PC-3 (cell line): Measurements from ENCODE around the gene GTF3C2. TPM values are rescaled to one million over a fixed set of nuclear protein-coding genes. Genes with fewer than 3 reads are reported as not detected.

Experiments
- ATAC-seq: fragments of 200-7000 bp; cut with Tn5 transposase; 2 replicates; pipeline ENCODE4 v1.9.1; 2020; ENCODE audit warnings: mild to moderate bottlenecking, moderate library complexity
- BruUV-seq: library from RNA; stranded (reverse); fragments of 400-500 nt; replicated peaks from 2 replicates; lab custom pipeline; 2021; lab: Mats Ljungman, UMichigan
- CTCF ChIA-PET: fragments of 300-600 bp; sonication (Branson Sonifier 250); formaldehyde crosslinking; loops from one replicate; lab custom pipeline; 2022; ENCODE audit warnings: antibody characterized with exemption; lab: Charles Lee
- POLR2A ChIA-PET: fragments of 300-600 bp; sonication (Branson Sonifier 250); formaldehyde crosslinking; loops from one replicate; lab custom pipeline; 2022; ENCODE audit warnings: antibody characterized with exemption; ENCODE audit not compliant: unreplicated experiment; lab: Charles Lee
- DNase-seq: peaks from one replicate; pipeline ENCODE4 v3.0.0-alpha.2; 2015
- H2AFZ ChIP-seq: fragments of 300-600 bp; sonication (generic); 2 replicates; pipeline ENCODE4 v1.6.0; 2016; ENCODE audit warnings: antibody characterized with exemption, low read length
- H3F3A ChIP-seq: fragments of 300-600 bp; sonication (generic); one replicate; pipeline ENCODE4 v1.6.0; 2017; ENCODE audit warnings: antibody characterized with exemption, low read length, control low read depth, mild to moderate bottlenecking; ENCODE audit not compliant: unreplicated experiment
- H3K27ac ChIP-seq: fragments of 300-600 bp; sonication (generic); 2 replicates; pipeline ENCODE4 v1.5.1; 2016; ENCODE audit warnings: mild to moderate bottlenecking, low read length
- H3K27me3 ChIP-seq: fragments of 300-600 bp; sonication (generic); 2 replicates; pipeline ENCODE4 v1.6.1; 2016; ENCODE audit warnings: low read length, mixed read lengths
- H3K36me3 ChIP-seq: fragments of 300-600 bp; sonication (generic); 2 replicates; pipeline ENCODE4 v1.6.1; 2016; ENCODE audit warnings: low read depth, mixed run types, low read length, mixed read lengths
- H3K4me1 ChIP-seq: fragments of 300-600 bp; sonication (generic); 2 replicates; pipeline ENCODE4 v1.5.1; 2016; ENCODE audit warnings: low read length; ENCODE audit not compliant: insufficient read depth
- H3K4me2 ChIP-seq: fragments of 300-600 bp; sonication (generic); 2 replicates; pipeline ENCODE4 v1.6.0; 2016; ENCODE audit warnings: low read length
- H3K4me3 ChIP-seq: fragments of 300-600 bp; sonication (generic); 2 replicates; pipeline ENCODE4 v1.5.1; 2016; ENCODE audit warnings: mild to moderate bottlenecking, low read length, mixed read lengths
- H3K79me2 ChIP-seq: fragments of 300-600 bp; sonication (generic); 2 replicates; pipeline ENCODE4 v1.6.1; 2017; ENCODE audit warnings: low read length, mixed read lengths
- H3K9ac ChIP-seq: fragments of 300-600 bp; sonication (generic); 2 replicates; pipeline ENCODE4 v1.6.0; 2016; ENCODE audit warnings: mild to moderate bottlenecking, low read length
- H3K9me2 ChIP-seq: fragments of 300-600 bp; sonication (generic); replicated peaks from 2 replicates; pipeline ENCODE4 v1.6.1; 2016; ENCODE audit warnings: mixed run types, low read length, mixed read lengths
- H3K9me3 ChIP-seq: fragments of 300-600 bp; sonication (generic); 2 replicates; pipeline ENCODE4 v1.6.1; 2016; ENCODE audit warnings: low read length, mixed read lengths
- H4K20me1 ChIP-seq: fragments of 300-600 bp; sonication (generic); 2 replicates; pipeline ENCODE4 v1.6.1; 2016; ENCODE audit warnings: low read length, mixed read lengths
- EZH2 ChIP-seq: fragments of 300-600 bp; sonication (generic); IDR thresholded peaks from one replicate; pipeline ENCODE4 v1.6.1; 2017; ENCODE audit warnings: antibody characterized with exemption, mild to moderate bottlenecking, low read length; ENCODE audit not compliant: unreplicated experiment
- EZH2phosphoT487 ChIP-seq: fragments of 300-600 bp; sonication (generic); IDR thresholded peaks from 2 replicates; pipeline ENCODE4 v1.6.1; 2018; ENCODE audit warnings: mild to moderate bottlenecking, antibody characterized with exemption, low read length, borderline replicate concordance
- intact Hi-C: fragments of 100-400 bp; cut with micrococcal nuclease; formaldehyde crosslinking; loops from 2 replicates; pipeline ENCODE4 v1.9.0; 2023
- total RNA-seq: library from RNA; depleted of rRNA; stranded (reverse); fragments of >200 nt; gene quantifications from 2 replicates; pipeline ENCODE4 v1.2.3, GENCODE V29; 2014
- TF ChIP-seq, protein P1 (sequence below): fragments of 300-600 bp; sonication (generic); conservative IDR thresholded peaks from 2 replicates; pipeline ENCODE4 v1.5.1; 2017; ENCODE audit warnings: antibody characterized with exemption, low read depth, mild to moderate bottlenecking, low read length

The GTF3C2 gene
- total RNA-seq, 1 experiment from 2014 or later = 82.2 TPM

DNA sequence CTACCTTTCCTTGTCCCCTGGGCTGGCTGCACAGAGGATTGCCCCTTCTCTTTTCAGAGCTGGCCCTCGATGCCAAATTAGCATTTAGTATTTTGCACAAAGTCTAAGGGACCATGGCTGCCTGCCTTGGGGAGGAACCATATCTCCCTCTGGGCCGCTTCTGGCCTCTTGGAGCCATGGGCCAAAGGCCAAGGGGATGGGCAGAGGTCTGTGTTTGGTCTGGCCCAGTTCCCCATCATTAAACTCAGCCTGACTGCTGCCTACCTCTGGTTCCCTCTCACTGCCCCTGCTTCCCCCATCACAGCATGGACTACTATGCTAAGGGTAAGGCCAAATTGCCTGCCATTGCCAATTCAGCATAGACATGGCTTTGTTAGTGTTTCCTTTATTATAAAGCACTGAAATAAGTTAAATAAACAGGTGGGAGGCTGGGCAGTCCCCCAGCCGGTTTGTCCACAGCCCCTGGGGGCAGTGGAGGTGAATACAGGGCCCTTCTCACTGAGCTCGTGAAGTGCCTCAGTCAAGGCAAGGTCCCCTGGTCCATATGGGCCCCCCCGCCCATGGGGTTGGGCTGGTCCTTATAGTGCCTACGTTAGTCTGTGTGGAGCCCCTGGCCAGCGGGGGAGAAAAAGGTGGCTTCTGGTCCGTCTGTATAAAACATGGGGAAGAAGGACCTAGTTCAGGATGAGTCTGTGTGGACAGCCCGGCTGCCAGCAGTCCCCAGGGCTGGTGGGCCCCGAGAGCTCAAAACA, 20.5 kb upstream of the GTF3C2 start:
- Histone ChIP-seq H3K27ac (no peak overlapping the region), H3K4me2 (no peak overlapping the region), H3K9me3 (no peaks in the 10 kb centered on the region), H3K4me1 (peaks cover 24% of the 10 kb centered on the region), H3K9me2 (no peaks in the 10 kb centered on the region), H2AFZ (no peak overlapping the region), H3K36me3 (peaks cover 31% of the 10 kb centered on the region; the same call in 1 of the 2 replicates), H3K4me3 (no peak overlapping the region), H3K27me3 (no peaks in the 10 kb centered on the region), H4K20me1 (no peaks in the 10 kb centered on the region), H3F3A (no peaks in the 10 kb centered on the region), H3K9ac (no peak overlapping the region), H3K79me2 (peaks cover 15% of the 10 kb centered on the region)
- intact Hi-C loops = no loop called here
- no TSS peak for BruUV-seq
- ChIA-PET POLR2A (no interaction called here), CTCF (no interaction called here)
- TF ChIP-seq EZH2phosphoT487 (no peak), EZH2 (no peak)
- TF ChIP-seq, protein P1, sequence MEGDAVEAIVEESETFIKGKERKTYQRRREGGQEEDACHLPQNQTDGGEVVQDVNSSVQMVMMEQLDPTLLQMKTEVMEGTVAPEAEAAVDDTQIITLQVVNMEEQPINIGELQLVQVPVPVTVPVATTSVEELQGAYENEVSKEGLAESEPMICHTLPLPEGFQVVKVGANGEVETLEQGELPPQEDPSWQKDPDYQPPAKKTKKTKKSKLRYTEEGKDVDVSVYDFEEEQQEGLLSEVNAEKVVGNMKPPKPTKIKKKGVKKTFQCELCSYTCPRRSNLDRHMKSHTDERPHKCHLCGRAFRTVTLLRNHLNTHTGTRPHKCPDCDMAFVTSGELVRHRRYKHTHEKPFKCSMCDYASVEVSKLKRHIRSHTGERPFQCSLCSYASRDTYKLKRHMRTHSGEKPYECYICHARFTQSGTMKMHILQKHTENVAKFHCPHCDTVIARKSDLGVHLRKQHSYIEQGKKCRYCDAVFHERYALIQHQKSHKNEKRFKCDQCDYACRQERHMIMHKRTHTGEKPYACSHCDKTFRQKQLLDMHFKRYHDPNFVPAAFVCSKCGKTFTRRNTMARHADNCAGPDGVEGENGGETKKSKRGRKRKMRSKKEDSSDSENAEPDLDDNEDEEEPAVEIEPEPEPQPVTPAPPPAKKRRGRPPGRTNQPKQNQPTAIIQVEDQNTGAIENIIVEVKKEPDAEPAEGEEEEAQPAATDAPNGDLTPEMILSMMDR = no peak
- DNase-seq (no peak), ATAC-seq (no peak)

DNA sequence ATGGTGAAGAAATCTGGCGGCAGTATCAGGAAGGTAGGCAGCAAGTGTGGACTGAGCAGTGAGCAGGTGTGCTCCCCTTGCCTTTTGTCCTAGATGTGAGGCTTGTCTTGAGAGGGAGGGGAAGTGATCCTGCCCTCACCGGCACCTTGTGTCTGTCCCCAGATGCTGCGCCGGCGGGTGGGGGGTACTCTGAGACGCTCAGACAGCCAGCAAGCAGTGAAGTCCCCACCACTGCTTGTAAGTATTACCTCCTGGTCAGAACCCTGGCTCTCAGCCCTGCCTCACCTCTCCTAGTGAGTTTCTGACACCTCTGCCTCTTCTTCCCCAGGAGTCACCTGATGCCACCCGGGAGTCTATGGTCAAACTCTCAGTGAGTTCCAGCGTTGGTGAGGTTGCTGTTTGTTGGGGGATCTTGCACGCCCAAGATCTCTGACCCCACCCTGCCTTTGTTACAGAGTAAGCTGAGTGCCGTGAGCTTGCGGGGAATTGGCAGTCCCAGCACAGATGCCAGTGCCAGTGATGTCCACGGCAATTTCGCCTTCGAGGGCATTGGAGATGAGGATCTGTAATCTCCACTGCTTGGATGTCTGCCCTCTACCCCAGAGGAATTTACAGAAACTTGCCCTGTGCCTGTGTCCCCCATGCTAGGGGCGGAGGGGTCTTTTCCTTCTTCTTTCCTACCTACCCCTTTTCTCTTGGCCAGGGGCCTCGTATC, 19.7 kb upstream of the GTF3C2 start:
- Histone ChIP-seq H3K4me1 (peaks cover 31% of the 10 kb centered on the region), H3K79me2 (peaks cover 23% of the 10 kb centered on the region), H2AFZ (no peak overlapping the region), H4K20me1 (no peaks in the 10 kb centered on the region), H3K9ac (no peak overlapping the region), H3K9me3 (no peaks in the 10 kb centered on the region), H3F3A (no peaks in the 10 kb centered on the region), H3K27ac (no peak overlapping the region), H3K9me2 (no peaks in the 10 kb centered on the region), H3K4me2 (no peak overlapping the region), H3K4me3 (no peak overlapping the region), H3K36me3 (peaks cover 31% of the 10 kb centered on the region; the same call in 1 of the 2 replicates), H3K27me3 (no peaks in the 10 kb centered on the region)
- ATAC-seq (no peak), DNase-seq (no peak)
- no TSS peak for BruUV-seq
- TF ChIP-seq, protein P1 = no peak
- TF ChIP-seq EZH2 (no peak), EZH2phosphoT487 (no peak)
- POLR2A ChIA-PET = no interaction called here
- CTCF ChIA-PET = no interaction called here
- intact Hi-C loops = no loop called here
